Esophagus muscularis mucosa (tissue), 4 donors: Measurements from ENCODE around the gene GID4. TPM values are rescaled to one million over a fixed set of nuclear protein-coding genes. Genes with fewer than 3 reads are reported as not detected.

Source experiments
- DNase-seq: peaks from one replicate; pipeline ENCODE4 v3.0.0-alpha.2; 2017; ENCODE audit errors: extremely low spot score
- H3K27ac ChIP-seq, 4 donors: fragments of 200-600 bp; sonication (generic); replicated peaks in 1 of 4; 1 replicate in 3 of 4; 2 replicates in 1 of 4; pipeline ENCODE4 v1.5.1; 2016 to 2019; ENCODE audit warnings: mild to moderate bottlenecking in 1 of 4
- H3K27me3 ChIP-seq, 4 donors: fragments of 200-600 bp; sonication (generic); one replicate each; pipeline versions ENCODE4 v1.5.1 to v1.6.0; 2016 to 2019
- H3K36me3 ChIP-seq, 4 donors: fragments of 200-600 bp; sonication (generic); one replicate each; pipeline ENCODE4 v1.5.1; 2016 to 2019
- H3K4me1 ChIP-seq, 4 donors: fragments of 200-600 bp; sonication (generic); one replicate each; pipeline ENCODE4 v1.5.1; 2016 to 2019
- H3K4me3 ChIP-seq, 4 donors: fragments of 200-600 bp; sonication (generic); 1 replicate in 2 of 4; 2 replicates in 2 of 4; pipeline ENCODE4 v1.5.1; 2016 to 2019; ENCODE audit warnings: mild to moderate bottlenecking in 4 of 4, moderate library complexity in 1 of 4
- H3K9me3 ChIP-seq, 4 donors: fragments of 200-600 bp; sonication (generic); 1 replicate in 3 of 4; 2 replicates in 1 of 4; pipeline ENCODE4 v1.5.1; 2016 to 2019
- EP300 ChIP-seq: sonication (generic); formaldehyde crosslinking; IDR thresholded peaks from one replicate; pipeline ENCODE4 v1.6.1; 2017; ENCODE audit warnings: antibody characterized with exemption
- POLR2A ChIP-seq: fragments of 450-650 bp; IDR thresholded peaks from one replicate; pipeline ENCODE4 v1.6.1; 2017; ENCODE audit warnings: antibody characterized with exemption, moderate library complexity, mild to moderate bottlenecking, low read depth
- POLR2AphosphoS5 ChIP-seq, 2 donors: sonication (generic); formaldehyde crosslinking; IDR thresholded peaks; one replicate each; pipeline ENCODE4 v1.6.1; 2017; ENCODE audit warnings: antibody characterized with exemption in 2 of 2
- WGBS: methylation state at CpG from one replicate; pipeline ENCODE4 v1.1.5; 2018; 5-methylcytosine and 5-hydroxymethylcytosine counted together
- intact Hi-C: fragments of 100-400 bp; cut with DNase I; formaldehyde crosslinking; loops from one replicate; pipeline ENCODE4 v1.15.1; 2023
- total RNA-seq, 4 donors: library from RNA; depleted of rRNA; stranded (reverse); fragments of >200 nt; gene quantifications; one replicate each; pipeline versions ENCODE4 v1.1.0 to v1.2.1, GENCODE V29; 2016
- TF ChIP-seq, protein P1 (sequence below), 3 experiments: fragments of 200-600 bp in 2 of 3; fragments of 450-650 bp in 1 of 3; sonication (generic) in 2 of 3; IDR thresholded peaks; one replicate each; pipeline ENCODE4 v1.5.1; 2017 to 2019; ENCODE audit warnings: antibody characterized with exemption in 3 of 3, mild to moderate bottlenecking in 2 of 3, moderate library complexity in 1 of 3

The GID4 gene
- total RNA-seq, 4 donors from 2014 or later, result 33.1 to 39.8 (median 34.4) TPM

DNA sequence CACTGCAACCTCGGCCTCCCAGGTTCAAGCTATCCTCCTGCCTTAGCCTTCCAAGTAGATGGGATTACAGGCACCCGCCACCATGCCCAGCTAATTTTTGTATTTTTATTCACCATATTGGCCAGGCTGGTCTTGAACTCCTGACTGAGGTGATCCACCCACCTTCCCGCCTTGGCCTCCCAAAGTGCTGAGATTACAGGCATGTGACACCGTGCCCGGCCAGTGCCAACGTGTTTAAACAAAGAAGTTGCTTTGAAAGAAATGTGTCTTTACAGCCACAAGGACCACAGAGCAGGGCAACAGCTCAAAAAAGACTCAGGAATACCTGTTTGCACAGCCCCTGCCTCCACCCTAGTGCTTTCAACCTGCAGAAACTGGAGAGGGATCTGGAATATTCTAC, 25.2 kb upstream of the GID4 start:
- TF ChIP-seq EP300 (no peak), POLR2AphosphoS5 (IDR thresholded peaks at IDR 0.05) (no peak), POLR2A (no peak)
- TF ChIP-seq, protein P1, sequence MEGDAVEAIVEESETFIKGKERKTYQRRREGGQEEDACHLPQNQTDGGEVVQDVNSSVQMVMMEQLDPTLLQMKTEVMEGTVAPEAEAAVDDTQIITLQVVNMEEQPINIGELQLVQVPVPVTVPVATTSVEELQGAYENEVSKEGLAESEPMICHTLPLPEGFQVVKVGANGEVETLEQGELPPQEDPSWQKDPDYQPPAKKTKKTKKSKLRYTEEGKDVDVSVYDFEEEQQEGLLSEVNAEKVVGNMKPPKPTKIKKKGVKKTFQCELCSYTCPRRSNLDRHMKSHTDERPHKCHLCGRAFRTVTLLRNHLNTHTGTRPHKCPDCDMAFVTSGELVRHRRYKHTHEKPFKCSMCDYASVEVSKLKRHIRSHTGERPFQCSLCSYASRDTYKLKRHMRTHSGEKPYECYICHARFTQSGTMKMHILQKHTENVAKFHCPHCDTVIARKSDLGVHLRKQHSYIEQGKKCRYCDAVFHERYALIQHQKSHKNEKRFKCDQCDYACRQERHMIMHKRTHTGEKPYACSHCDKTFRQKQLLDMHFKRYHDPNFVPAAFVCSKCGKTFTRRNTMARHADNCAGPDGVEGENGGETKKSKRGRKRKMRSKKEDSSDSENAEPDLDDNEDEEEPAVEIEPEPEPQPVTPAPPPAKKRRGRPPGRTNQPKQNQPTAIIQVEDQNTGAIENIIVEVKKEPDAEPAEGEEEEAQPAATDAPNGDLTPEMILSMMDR (IDR thresholded peaks at IDR 0.05), result no peak
- intact Hi-C loops, result no loop called here
- 98% methylated on average over 6 of the region's 6 CpGs for WGBS
- Histone ChIP-seq H3K27ac (no peak overlapping the region), H3K4me1 (peaks cover 0 to 5% (median 0%) of the 10 kb centered on the region in 4 donors), H3K27me3 (no peaks in the 10 kb centered on the region), H3K9me3 (no peaks in the 10 kb centered on the region), H3K4me3 (no peak overlapping the region), H3K36me3 (peaks cover 10 to 66% (median 25%) of the 10 kb centered on the region in 4 donors)
- no peak for DNase-seq

DNA sequence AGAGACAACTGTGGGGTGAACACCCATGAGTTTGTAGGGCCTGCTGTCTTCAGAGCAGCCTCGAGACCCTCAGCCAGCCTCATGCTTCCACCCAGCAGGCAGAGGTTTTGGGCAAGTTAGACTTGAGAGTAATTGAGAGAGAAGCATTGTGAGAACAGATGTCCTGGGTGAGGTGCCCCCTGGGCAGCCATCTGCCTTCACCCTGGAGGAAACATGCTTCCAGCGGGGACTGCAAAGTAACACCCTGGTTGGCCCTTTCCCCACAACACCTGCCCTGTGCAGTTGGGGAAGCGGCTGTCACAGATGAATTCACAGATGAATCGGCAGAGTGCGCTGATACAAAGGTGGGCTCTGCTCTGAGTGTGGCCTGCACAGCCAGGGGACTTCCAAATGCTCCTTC, 23.6 kb upstream of the GID4 start:
- 93% methylated on average over 4 of the region's 5 CpGs for WGBS
- TF ChIP-seq POLR2A (no peak), EP300 (no peak), POLR2AphosphoS5 (IDR thresholded peaks at IDR 0.05) (no peak)
- H3K4me1 ChIP-seq, result peaks cover 0 to 8% (median 3%) of the 10 kb centered on the region in 4 donors
- intact Hi-C loops, result no loop called here
- no peak overlapping the region for H3K27ac ChIP-seq
- H3K27me3 ChIP-seq, result no peaks in the 10 kb centered on the region
- no peak overlapping the region for H3K4me3 ChIP-seq
- no peaks in the 10 kb centered on the region for H3K9me3 ChIP-seq
- H3K36me3 ChIP-seq, result peaks cover 10 to 58% (median 24%) of the 10 kb centered on the region in 4 donors
- DNase-seq, result no peak

DNA sequence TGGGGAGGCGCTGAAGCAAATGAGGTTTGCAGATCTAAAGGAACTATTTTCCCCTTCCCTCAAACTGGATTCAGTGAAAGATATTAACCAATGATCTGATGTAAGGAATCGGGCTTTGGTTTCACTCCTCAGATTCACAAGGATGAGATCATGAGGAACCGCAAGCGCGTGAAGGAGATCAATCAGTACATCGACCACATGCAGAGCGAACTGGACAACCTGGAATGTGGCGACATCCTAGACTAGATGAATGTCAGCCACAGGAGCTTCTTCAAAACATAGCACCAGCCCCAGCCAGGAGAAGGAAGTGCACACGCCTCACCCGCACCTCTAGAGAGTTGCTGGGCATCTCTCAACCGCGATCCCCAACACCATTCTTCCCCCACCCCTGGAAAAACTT, 22.8 kb upstream of the GID4 start:
- no peak for DNase-seq
- no peaks in the 10 kb centered on the region for H3K9me3 ChIP-seq
- peaks cover 0 to 8% (median 3%) of the 10 kb centered on the region in 4 donors for H3K4me1 ChIP-seq
- TF ChIP-seq POLR2A (no peak), POLR2AphosphoS5 (IDR thresholded peaks at IDR 0.05) (no peak), EP300 (no peak)
- TF ChIP-seq, protein P1 (IDR thresholded peaks at IDR 0.05), result no peak
- H3K4me3 ChIP-seq, result no peak overlapping the region
- 90% methylated on average over 12 of the region's 12 CpGs for WGBS
- H3K36me3 ChIP-seq, result peaks cover 10 to 60% (median 28%) of the 10 kb centered on the region in 4 donors
- intact Hi-C loops, result no loop called here
- H3K27me3 ChIP-seq, result no peaks in the 10 kb centered on the region
- no peak overlapping the region for H3K27ac ChIP-seq

DNA sequence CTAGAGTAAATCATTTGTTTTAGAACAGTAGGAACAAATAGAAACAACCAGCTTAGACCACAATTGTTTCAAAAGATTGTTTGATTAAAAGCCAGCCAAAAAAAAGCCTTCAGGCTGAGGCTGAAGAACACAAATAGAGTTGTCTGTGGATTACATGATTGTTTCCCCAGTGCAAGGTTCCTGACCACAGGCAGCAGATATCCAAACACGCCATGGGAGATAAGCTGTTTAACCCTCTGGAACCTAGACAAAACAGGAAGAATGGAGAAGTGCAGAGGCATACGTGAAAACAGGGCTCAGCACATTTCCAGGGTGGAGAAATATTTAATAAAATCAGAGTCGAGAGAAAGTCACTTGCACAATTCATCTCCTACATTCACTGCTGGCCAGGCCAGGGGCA, 21.2 kb upstream of the GID4 start:
- intact Hi-C loops, result no loop called here

DNA sequence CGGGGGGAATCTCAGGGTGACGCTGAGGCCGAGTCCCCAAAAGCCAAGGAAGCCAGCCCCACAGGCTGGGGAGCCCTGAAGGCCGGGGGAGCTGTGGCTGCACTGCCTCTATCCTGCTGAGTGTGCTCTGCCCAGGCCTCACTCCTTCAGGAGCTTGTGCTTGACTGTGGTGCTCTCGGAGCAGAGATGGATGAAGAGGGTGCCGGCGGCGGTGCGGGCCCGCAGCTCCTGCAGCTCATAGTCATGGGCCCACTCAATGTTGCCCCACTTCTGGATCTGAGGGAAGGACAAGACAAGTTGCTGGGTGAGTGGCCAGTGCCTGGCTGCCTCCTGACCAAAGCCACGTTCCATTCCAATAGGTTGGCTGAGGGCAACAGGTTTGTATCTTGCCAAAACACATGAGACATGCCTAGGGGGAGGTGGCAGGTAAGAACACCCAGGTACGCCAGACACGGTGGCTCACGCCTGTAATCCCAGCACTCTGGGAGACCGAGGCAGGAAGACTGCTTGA, 20.7 kb upstream of the GID4 start:
- no peak for DNase-seq
- WGBS, result 99% methylated on average over 12 of the region's 15 CpGs

More for the DNA sequence above, 21.2 kb upstream of the GID4 start:
- Histone ChIP-seq H3K27ac (no peak overlapping the region), H3K36me3 (peaks cover 10 to 55% (median 31%) of the 10 kb centered on the region in 4 donors), H3K9me3 (no peaks in the 10 kb centered on the region), H3K4me1 (peaks cover 0 to 8% (median 3%) of the 10 kb centered on the region in 4 donors), H3K27me3 (no peaks in the 10 kb centered on the region), H3K4me3 (no peak overlapping the region)
- WGBS, result 67% methylated on average over 3 of the region's 3 CpGs
- TF ChIP-seq, protein P1 (IDR thresholded peaks at IDR 0.05), result no peak
- TF ChIP-seq POLR2AphosphoS5 (IDR thresholded peaks at IDR 0.05) (no peak), POLR2A (no peak), EP300 (no peak)
- no peak for DNase-seq

More for the DNA sequence above, 20.7 kb upstream of the GID4 start:
- H3K36me3 ChIP-seq, result peaks cover 10 to 56% (median 31%) of the 10 kb centered on the region in 4 donors
- H3K9me3 ChIP-seq, result no peaks in the 10 kb centered on the region
- TF ChIP-seq, protein P1 (IDR thresholded peaks at IDR 0.05), result no peak
- TF ChIP-seq POLR2A, result no peak
- peaks cover 0 to 8% (median 3%) of the 10 kb centered on the region in 4 donors for H3K4me1 ChIP-seq
- intact Hi-C loops, result no loop called here
- H3K4me3 ChIP-seq, result no peak overlapping the region
- H3K27me3 ChIP-seq, result no peaks in the 10 kb centered on the region
- H3K27ac ChIP-seq, result no peak overlapping the region
